M059J (cell line): Measurements from ENCODE around the gene ZFP36. TPM values are rescaled to one million over a fixed set of nuclear protein-coding genes. Genes with fewer than 3 reads are reported as not detected.

ENCODE experiments used
- DNase-seq: peaks from one replicate; pipeline ENCODE4 v3.0.0-alpha.2; 2012; ENCODE audit warnings: low read depth
- total RNA-seq: library from RNA; depleted of rRNA; stranded (reverse); fragments of >200 nt; shearing (Covaris generic); gene quantifications from 2 replicates; pipeline ENCODE4 v1.2.3, GENCODE V29; 2014

The ZFP36 gene
- total RNA-seq, 1 experiment from 2014 or later = 10.8 TPM

DNA sequence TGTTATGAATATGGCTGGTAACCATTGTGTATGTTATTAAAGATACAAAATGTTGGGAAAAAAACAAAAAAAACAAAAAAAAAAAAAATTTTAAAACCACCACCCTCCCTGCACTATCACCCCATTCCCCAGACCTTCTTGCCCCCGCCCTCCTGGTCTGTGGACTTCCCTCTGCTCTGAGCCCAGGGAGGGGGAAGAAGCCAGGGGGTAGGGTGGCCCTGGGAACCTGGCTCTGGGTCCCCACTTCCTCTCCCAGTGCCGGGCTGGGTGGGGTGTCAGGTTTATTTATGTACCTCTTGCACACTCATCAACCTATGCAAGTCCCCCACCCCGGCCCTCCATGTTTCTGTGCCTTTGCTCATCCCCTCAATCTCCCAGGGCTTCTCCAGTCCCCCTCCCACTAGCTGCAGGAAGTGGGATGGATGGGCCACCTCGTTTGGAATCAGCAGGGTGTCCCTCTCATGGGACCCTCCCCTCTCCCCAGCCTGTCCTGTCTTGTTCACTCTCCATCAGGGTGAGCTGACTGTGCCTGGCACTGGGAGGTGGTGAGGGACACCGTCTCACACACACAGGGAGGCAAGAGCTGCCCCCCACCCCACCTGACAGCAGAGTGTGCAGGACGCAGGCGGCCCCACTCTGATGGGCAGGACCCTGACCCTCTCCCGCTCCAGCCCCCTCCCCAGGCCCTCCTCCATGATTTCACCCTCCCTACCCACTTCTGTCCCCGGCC, 21.6 kb upstream of the ZFP36 start:
- DNase-seq = no peak

DNA sequence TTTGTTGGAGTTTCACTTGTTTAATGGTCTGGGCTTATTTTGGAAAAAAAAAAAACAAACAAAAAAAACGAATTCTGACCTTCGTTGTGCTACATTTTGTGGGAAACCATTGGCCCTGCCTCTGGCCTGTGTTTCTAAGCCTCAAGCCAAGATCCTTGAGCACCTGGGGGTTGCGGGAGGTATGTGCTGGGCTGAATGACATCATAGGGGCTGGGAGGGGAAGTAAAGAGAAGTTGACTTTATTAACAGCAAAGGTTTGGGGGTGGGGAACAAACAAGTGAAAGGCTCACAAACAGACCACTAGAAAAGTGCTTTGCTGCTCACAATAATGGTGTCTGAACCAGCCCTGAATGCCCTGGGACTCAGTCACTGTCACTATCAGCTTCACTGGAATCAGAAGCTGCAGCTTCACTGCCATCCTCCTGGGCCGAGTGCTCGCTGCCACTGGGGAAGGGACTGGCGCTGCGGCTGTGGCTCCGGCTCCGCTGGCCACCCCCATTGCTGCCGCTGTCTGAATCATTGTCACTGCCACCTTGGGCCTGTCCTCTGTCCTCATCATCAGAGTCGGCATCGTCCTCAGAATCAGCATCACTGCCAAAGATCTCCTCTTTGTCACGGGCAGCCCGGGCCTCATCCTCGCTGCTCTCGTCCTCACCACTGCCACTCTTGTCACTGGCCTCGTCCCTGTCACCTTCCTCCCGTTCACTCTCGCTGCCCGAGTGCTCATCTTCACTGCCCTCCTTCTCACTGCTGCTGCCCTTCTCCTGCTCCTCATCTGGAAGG, 20.8 kb upstream of the ZFP36 start:
- no peak for DNase-seq

DNA sequence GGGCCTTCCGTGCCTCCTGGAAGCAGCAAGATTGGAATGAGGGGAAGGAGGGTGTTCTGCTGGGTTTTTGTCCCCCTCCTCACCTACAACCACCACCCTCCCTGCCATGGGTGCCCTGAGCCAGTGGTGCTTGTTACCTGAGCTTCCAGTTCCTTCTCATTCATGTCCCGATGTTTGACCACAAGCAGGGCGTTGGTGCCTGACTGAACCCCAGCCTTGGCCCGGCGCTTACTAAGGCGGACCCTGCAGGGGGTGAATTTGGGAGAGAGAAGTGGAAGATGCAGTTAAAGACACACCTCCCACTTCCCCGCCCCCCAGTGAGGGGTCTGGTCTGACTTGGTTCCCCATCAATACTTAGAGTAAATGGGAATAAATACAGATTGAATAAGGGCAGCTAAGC, 20.1 kb upstream of the ZFP36 start:
- DNase-seq = no peak

DNA sequence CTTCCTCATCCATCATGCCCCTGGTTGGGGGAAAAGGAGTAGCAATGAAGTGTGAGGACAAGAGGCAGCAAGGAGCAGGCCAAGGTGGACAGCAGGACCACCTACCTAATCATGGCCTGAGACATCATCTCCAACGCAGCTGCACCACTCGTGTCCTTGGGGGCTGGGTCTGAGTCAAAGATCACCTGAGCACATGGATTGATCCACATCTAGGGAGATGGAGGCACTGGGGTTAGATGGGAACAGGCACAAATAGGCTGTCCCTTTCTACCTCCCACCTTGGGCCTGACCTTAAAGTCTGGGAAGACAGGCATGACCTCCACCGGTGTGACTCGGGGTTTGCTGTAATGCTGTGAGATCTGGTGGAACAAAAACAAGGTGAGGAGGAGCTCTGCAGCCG, 18.0 kb upstream of the ZFP36 start:
- DNase-seq = no peak

DNA sequence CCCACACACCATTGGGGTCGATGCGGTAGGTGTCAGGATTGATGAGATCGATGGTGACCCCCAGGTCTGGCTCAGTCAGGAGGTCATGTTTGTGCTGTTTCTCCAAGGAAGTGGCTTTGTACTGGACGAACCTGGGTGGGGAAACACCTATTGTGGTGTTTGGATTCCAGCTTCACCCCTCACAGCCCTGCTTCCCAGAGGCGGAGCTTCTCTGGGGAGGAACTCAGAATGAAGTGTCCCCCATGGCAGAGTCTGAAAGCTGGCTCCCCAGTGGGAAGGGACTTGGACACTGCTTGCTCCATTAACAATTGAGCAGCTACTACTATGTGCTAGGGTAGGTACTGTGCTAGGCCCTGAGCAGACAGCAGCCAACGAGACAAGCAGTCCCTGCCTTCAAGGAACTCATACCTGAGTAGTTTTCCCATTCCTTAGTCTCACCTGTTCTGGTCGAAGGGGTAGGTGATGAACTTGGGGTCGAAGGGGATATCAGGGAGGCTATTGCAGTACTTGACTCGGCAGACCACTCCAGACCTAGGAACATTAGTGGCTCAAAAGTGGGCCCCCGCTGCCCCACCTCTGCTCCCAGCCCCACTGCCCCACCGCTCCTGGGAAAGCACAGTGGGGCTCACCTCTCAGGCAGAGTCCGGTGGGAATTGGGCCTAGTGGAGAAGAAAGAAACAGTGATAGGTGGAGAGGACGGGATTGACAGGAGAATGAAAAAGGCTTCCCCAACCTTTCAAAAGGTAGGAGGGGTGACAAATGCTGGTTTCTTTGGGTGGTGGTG, 16.8 kb upstream of the ZFP36 start:
- no peak for DNase-seq

DNA sequence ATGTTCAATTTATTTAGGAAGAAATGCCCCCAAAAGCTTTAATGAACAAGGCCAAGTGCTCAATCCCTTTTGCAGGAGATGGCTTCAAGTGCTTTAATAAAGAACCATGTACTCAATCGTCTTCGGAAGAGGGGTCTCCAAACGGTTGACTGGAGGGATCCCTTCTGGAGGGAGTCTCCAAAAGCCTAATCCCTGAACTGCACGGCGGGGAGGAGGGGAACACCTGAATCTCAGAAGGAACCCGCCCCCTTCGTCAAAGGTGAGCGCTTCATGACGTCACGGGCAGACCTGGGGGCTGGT, 16.2 kb upstream of the ZFP36 start:
- DNase-seq = no peak

DNA sequence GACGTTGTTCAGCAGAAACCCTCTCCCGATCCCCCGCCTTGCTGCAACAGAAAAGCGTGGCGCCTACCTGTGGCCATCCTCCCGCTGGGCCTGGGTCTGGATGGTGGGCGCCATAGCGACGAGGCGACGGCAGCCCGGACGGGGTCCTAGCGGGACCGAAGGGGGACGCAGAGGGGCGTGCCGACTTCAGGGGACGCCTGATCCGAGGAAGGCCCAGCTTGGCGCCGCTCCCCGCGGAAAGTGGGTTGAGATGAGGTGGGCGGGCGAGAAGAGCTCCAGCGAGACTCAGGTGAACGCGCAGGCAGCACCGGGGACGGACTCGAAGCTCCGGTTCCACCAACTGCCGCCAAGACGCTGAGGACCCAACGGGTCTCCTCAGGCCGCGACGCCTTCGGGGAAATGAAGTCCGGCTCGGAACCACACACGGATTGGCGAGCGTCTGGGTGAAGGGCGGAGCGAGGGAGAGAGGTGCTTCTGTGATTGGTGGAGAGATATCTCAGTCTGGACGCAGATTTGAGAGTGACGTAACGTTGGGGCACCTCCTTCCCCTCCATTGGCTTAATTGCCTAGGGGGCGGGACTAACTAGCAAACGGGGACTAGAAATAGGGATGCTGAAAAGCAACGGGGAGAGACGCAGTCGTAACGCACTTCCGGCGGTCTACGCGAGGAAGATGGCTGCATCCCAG, 15.8 kb upstream of the ZFP36 start, which contains the start of the genes MED29 and PAF1:
Gene MED29, plus strand, starts transcription at position 628 of the 687 bp plus-strand sequence. Its CDS starts 45 bp downstream, at position 673.
Gene PAF1, minus strand, starts transcription at position 356 of the 687 bp plus-strand sequence. Its CDS starts 242 bp downstream, at position 114.
- DNase-seq = peak; percentile 100

DNA sequence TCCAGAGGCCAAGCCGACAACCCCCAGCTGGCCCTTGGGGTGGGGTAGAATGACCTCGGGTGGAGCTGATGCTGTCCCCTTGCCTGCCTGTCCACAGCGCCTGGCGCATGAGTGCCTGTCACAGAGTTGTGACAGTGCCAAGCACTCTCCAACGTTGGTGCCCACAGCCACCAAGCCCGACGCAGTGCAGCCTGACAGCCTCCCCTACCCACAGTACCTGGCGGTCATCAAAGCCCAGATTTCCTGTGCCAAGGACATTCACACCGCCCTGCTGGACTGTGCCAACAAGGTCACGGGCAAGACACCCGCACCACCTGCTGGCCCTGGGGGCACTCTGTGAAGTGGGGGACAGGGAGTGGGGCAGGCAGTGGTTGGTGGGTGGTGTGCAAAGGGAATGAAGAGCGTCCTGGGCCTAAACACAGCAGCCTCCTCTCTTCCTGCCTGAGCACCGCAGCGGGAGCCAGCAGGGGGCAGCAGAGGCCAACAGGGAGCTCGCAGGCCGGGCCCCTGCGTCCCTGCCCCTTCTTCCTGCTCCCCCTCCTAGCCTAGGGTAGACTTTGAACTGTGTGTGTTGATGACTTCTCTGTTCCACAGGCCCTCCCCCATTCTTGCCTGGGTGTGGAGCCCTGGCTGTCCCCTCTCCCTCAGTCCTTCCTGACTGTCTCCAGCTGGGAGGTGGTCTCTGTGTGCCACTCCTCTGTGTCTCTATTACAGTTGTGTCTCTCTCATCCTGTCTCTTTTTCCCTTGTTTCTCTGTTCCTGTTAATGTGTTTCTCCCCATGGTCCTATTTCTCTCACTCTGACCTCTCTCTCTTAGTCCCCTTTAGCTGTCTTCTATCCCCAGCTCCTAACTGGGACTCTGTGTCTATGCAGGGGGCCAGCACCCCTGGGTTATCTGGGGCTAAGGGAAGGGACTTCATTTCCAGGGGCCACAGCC, 9.0 kb upstream of the ZFP36 start:
- peak; percentile 80 for DNase-seq

DNA sequence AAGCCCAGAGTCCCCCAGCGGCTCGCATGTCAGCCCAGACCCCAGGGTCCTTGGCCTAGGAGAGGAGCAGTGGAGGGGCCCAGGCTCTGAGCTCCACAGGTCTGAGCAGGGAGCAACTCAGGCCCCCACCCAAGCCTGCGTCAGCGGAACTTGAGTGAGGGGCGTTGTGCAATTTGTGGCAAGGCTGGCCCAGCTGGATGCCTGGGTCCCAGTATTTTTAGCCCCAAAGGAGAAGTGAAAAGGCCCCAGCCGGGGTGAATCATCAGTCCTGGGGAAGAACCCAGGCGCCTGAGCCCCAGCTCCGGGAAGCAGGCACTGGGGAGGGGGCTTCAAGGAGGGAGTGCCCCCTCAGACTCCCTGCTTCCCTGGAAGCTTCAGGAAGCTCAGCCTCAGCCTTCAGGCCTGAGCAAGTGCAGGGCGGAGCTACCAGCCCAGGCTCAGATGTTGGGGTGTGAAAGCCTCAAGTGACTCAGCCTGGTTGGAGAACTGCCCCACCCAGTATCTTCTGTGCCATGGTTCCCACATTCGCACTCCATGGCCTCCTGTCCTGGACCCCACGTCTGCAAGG, 8.3 kb upstream of the ZFP36 start:
- DNase-seq = peak; percentile 81

DNA sequence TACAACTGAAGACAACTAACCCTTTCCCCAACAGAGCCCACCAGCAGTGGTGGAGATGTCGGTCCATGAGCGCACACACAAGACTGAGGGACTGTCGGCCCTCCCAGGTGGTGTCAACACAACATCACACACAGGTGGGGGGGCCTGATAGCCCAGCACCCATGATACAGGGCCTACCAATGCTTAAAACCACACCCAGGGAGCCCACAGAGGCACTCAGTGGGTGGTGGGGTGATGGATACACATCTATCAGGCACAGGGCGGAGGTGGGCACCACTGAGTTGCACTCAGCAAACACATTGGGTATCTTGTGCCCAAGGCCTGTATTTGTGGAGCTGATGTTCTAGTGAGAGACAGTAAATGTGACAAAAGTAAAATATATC, 7.0 kb upstream of the ZFP36 start:
- DNase-seq = no peak

DNA sequence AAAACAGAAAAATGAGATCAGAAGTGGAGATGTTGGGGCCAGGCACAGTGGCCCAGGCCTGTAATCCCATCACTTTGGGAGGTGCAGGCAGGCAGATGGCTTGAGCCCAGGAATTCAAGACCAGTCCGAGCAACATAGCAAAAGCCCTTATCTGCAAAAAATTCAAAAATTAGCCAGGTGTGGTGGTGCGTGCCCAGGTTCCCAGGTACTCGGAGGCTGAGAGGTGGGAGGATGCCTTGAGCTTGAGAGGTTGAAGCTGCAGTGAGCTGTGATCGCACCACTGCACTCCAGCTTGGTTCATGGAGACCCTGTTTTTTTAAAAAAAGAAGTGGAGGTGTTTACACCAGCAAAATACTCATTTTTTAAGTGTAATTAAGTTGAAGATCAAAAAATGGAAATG, 6.6 kb upstream of the ZFP36 start:
- no peak for DNase-seq

DNA sequence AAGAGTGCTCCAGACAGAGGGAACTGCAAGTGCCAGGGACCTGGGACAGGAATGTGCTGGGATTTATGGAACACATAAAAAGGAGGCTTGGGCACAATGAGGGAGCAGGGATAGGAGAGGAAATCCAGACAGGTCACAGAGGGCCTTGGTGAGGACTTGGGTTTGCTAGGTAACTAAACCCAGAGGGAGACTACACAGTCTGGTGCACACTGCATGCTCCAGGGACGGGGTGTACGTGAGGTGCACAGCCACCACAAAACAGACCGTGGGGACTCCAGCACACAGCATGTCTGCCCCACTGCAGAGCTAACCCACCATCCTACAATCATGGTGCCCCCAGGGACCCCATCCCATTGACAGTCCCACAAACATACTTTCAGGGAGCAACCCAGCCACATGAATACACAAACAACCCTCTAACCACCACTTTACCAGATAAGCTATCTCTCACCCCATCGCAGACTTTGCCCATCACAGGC, 5.5 kb upstream of the ZFP36 start:
- no peak for DNase-seq

DNA sequence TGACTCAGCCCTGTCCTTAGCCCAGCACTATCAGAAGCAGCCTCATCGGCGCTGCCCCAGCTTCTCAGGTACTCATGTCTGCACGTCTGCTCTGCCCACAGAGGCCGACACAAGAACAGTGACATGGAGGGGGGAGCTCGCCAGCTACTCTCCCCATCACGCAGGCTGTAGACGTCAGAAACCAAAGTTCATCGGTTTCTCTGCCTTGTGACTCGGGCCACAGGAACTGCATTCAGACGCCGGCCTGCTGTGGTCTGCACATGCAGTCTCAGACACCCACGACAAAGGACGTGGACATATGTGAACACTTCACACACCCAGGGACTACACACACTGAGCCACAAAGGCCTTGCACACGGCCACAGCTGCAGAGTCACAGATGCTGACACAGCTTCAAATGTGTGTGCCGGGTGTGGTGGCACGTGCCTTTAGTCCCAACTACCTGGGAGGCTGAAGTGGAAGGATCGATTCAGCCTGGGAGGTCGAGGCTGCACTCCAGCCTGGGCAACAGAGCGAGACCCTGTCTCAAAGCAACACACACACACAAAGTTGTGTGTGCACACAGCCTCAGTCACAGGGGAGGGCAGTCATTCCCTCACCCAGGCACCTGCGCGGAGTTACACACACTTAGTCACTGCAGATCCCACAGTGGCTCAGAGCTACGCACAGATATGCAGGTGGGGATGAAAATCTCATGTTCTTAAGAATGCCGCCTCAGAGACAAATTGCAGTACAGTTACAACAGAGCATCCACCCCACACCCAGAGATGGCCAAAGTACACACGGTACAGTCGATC, 4.9 kb upstream of the ZFP36 start:
- DNase-seq = peak; percentile 90

DNA sequence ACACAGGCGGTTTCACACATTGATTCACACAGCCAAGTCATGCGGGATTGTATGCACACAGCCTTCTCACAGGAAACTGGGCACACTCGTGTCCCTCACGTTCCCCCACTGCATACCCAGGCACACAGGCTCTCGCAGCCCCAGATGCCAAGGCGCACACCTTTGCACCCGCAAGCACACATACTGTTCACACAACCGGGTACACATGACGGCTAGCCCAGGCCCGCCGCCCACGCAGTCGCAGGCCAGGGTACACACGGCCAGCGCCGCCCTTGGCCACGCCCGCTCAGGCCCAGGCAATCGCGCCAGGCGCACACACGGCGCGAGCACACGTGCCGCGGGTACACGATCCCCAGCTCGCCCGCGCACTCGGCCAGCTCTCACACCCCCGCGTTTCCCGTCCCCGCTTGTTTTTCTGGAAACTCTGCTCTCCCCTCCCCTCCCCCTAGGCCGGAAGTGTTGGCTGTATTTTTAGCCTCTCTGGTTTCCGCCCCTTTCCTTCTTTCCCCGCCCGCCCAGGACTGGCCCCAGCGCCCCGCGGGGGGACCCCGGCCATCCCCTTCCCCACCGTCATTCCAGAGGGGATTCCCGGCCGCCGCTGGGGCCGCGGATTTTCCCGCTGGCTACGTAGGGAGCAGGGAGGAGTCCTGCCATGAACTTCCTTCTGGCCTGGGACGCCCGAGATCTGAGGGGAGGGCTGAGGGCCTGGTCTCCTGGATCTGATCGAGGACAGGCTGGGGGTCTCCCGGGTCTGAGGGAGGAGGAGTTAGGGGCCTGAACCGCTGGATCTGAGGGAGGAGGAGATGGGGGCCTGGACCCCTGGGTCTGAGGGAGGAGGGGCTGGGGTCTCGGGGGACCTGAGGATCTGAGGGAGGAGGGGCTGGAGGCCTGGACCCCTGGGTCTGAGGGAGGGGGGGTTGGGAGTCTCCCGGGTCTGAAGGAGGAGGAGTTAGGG, 4.0 kb upstream of the ZFP36 start:
- DNase-seq = peak; percentile 91

DNA sequence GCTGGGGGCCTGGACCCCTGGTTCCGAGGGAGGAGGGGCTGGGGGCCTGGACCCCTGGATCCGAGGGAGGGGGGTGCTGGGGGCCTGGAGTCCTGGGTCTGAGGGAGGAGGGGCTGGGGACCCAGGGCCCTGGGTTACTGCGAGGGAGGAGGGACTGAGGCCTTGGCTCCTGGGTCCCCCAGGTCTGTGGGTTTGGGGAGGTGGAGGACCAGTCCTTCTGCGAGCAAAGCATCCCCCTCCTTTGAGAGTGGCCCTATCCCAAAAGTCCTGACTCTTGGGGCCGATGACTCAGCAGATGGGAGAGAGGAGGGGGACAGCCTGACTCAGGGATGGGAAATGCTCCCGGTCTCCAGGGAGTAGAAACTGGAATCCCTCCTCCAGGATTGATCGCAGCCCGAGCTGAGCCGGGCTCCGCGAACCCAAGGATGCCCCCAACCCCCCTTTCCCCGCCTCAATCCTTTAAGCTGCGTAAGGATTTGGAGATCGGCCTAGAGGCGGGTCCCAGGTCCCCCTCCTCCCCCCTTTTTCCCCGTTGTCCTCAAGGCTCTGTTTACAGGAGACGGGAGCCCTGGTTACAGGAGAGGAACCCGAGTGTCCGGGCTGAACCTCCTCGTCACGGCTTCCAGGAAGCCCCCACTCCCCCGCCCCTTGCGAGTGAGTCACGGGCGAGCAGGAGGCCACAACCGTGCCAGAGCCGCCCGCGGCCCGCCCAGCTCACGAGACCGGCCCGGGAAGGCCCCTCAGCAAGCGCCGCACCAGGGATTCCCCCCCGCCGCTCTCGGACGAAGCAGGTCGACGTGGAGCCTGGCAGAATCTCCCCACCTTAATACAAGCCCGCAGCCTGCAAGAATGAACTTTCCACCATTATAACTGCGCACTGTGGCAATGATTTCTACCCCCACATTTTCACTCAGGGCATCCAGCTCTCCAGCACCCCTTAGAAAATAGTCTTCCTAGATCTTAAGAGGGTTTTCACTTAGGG, 3.0 kb upstream of the ZFP36 start:
- DNase-seq = peak; percentile 99

DNA sequence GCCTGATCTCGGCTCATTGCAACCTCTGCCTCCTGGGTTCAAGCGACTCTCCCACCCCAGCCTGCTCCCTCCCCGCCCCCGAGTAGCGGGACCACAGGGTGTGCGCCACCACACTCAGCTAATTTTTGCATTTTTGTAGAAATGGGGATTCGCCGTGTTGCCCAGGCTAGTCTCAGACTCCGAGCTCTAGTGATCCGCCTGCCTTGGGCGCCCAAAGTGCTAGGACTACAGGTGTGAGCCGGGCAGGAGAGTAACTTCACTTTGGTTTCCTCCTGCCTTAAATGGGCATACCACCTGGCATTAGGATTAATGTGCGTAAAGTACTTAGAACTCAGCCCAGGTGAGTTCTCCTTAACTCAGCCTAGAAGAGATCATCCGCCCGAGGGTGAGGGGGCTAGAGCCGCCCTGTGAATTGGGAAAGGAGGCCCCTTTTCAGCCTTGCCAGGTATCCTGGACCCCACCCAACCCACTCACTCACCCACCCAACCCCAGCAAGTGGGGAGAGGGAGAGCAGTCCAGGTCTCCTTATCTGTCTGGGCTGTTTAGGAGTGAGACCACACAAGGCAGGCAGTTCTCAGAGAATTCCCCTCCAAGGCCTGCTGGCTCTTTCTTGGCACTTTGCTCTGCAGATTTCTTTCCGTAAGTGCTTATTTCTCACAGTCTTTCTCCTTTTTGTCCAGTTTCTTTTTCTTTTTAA, 1.2 kb upstream of the ZFP36 start:
- DNase-seq = no peak
